DND-41 (cell line): ENCODE data around the gene LAMTOR2.

Experiments
- EZH2 ChIP-seq: IDR thresholded peaks from 3 replicates; pipeline ENCODE4 v1.6.1; 2012; ENCODE audit warnings: borderline replicate concordance, low read depth, mild to moderate bottlenecking, moderate library complexity, low read length, inconsistent platforms; ENCODE audit not compliant: severe bottlenecking
- TF ChIP-seq, protein P1 (sequence below): IDR thresholded peaks from 2 replicates; pipeline ENCODE4 v1.5.1; 2012; ENCODE audit warnings: borderline replicate concordance, low read length, moderate library complexity, mild to moderate bottlenecking; ENCODE audit not compliant: poor library complexity, severe bottlenecking; ENCODE audit errors: extremely low read depth

DNA sequence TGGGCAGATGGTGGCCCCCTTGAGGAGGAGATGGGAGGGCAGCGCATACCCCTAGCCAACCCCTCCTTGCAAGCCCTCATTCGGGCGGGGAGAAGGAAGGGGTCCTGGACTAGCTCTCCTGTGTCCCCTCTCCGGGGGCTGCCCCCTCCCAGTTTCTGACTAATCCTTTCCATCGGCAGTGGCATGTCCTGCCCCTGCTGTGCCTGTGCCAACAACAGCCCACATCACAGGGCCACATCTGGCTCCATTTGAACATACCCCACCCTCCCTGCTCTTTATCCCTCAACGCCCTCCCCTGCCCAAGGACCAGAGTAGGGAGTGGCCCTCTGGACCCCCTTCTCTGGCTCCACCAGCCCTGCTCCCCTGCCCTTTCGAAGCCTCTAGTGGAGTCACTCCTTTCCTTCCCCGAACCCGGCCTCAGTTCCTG, 49.0 kb downstream of the LAMTOR2 start:
- TF ChIP-seq, protein P1, sequence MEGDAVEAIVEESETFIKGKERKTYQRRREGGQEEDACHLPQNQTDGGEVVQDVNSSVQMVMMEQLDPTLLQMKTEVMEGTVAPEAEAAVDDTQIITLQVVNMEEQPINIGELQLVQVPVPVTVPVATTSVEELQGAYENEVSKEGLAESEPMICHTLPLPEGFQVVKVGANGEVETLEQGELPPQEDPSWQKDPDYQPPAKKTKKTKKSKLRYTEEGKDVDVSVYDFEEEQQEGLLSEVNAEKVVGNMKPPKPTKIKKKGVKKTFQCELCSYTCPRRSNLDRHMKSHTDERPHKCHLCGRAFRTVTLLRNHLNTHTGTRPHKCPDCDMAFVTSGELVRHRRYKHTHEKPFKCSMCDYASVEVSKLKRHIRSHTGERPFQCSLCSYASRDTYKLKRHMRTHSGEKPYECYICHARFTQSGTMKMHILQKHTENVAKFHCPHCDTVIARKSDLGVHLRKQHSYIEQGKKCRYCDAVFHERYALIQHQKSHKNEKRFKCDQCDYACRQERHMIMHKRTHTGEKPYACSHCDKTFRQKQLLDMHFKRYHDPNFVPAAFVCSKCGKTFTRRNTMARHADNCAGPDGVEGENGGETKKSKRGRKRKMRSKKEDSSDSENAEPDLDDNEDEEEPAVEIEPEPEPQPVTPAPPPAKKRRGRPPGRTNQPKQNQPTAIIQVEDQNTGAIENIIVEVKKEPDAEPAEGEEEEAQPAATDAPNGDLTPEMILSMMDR: no peak
- TF ChIP-seq EZH2: no peak
